ENCODE measurements around the gene PTF1A. TPM values are rescaled to one million over a fixed set of nuclear protein-coding genes. Genes with fewer than 3 reads are reported as not detected.

PTF1A gene
- total RNA-seq, 4 donors from 2014 or later = not detected

DNA sequence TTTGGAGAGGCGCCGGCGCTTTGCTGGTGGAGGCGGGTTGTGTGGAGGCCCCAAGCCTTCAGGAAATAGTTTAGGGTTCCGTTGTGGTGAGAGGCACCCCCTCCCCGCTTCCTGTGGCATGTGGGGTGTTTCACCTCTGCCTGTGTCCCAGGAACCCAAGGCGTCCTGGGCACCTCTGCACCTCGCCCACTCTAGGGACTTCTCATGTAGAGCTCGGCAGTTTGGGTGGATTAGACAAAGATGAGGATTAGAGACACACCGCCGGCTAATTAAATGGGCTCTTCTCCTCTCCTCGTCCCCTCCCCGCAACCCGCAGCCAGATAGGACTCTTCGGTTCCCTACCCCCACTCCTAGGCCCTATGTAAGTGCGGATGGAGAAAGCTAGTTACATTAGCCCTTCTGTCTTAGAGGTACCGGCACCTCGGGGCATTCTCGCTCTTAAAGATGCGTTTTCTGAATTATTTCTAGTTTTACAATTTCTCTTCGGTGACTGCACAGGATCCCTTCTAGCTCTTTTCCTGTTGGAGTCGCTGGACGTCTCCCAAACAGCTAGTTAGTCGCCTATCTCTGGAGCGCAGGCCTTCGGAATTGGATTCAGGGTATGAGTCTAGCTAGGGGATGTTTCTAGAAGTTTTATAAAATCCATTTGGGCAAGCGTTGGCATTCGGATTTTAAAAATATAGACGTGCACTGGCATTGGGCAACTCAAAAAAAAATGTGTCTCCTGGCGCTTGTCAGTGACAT, 7.8 kb downstream of the PTF1A start:
- TF ChIP-seq, protein P1, sequence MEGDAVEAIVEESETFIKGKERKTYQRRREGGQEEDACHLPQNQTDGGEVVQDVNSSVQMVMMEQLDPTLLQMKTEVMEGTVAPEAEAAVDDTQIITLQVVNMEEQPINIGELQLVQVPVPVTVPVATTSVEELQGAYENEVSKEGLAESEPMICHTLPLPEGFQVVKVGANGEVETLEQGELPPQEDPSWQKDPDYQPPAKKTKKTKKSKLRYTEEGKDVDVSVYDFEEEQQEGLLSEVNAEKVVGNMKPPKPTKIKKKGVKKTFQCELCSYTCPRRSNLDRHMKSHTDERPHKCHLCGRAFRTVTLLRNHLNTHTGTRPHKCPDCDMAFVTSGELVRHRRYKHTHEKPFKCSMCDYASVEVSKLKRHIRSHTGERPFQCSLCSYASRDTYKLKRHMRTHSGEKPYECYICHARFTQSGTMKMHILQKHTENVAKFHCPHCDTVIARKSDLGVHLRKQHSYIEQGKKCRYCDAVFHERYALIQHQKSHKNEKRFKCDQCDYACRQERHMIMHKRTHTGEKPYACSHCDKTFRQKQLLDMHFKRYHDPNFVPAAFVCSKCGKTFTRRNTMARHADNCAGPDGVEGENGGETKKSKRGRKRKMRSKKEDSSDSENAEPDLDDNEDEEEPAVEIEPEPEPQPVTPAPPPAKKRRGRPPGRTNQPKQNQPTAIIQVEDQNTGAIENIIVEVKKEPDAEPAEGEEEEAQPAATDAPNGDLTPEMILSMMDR (IDR thresholded peaks at IDR 0.05; ENCODE audit: low read depth) = no peak

DNA sequence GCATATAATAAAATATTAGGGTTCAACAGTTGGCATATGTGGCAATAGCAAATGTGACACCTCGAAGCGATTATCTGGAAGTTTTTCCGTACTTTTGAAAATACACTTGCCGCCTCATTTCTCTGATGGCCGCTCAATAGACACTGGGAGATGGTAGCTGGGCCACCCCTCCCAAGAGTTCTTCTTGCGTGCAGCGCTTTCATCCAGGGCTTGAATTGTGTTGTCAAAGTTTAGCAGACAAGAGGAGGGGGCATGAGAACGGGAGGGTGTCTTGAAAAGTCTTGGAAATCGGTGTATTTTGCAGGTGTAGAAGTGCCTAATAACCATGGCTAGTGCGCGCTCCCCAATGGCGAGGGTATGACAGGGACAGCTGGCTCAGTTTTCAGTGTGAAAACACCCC, 8.5 kb downstream of the PTF1A start:
- TF ChIP-seq, protein P1 (IDR thresholded peaks at IDR 0.05; ENCODE audit: low read depth) = no peak

DNA sequence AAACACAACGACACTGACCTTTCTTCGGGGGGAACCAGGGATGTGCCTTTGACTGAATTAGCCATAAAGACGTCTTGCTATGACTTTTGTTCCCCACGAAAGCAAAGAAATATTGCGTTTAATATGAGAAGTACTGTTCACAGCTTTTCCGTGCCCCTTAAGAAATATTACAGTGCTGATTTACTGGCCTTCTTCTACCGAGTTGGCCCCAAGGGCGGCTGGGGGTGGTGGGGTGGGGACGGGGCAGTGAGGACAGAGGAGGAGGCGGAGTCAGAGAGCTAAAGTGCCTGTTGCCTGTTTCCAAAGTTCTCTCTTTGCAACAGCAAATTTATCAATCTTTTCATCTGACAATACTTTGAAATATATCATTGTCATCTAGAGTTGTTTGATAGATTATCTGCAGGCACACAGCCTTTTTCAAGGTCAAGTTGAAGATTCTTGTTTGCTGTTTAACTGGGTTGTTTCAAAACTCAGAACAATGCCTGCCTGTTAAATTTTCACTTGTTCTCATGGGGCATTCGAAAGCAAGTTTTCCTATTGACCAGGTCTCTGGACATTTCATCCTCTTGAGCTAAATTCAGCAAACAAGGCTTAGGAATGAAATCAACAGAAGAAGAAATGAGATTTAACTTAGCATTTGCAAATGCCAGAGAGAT, 9.0 kb downstream of the PTF1A start:
- TF ChIP-seq, protein P1 (IDR thresholded peaks at IDR 0.05; ENCODE audit: low read depth) = no peak

DNA sequence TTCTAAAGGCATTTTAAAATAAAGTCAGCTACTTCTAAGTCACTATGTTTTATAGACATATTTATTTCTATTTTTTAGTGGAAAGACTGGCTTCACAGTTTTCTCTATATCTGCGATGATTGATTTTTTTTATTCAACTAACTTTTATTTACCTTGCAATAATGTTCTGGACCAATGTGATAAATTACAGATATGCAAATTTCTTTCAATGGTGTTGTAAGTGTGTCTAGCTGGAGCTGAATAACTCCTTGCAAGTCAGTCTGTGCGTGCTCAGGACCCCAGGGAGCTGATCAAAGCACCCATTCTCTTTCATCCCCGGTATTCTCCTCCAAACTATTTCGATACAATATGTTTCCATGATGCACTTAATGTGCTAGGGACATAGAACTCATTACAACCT, 9.7 kb downstream of the PTF1A start:
- TF ChIP-seq, protein P1 (IDR thresholded peaks at IDR 0.05; ENCODE audit: low read depth) = no peak

DNA sequence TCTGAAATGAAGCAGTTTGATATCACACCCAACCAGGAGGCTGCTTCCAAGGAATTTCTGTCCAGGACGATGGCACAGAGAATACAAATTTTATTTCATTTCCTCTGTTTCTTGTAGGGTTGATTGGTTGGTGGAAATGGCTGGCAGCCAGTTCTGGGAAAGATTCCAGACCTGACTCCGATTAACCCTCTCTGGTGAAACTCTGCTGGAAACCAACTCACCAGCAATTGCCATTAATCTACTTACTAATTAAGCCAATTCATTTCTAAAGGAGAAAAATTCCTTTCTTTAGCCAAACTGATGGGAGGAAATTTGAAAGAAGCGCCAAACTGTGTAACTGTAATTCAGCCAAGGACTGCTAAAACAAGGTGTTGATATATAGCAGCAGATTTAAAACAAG, 10.7 kb downstream of the PTF1A start:
- TF ChIP-seq, protein P1 (IDR thresholded peaks at IDR 0.05; ENCODE audit: low read depth) = no peak

DNA sequence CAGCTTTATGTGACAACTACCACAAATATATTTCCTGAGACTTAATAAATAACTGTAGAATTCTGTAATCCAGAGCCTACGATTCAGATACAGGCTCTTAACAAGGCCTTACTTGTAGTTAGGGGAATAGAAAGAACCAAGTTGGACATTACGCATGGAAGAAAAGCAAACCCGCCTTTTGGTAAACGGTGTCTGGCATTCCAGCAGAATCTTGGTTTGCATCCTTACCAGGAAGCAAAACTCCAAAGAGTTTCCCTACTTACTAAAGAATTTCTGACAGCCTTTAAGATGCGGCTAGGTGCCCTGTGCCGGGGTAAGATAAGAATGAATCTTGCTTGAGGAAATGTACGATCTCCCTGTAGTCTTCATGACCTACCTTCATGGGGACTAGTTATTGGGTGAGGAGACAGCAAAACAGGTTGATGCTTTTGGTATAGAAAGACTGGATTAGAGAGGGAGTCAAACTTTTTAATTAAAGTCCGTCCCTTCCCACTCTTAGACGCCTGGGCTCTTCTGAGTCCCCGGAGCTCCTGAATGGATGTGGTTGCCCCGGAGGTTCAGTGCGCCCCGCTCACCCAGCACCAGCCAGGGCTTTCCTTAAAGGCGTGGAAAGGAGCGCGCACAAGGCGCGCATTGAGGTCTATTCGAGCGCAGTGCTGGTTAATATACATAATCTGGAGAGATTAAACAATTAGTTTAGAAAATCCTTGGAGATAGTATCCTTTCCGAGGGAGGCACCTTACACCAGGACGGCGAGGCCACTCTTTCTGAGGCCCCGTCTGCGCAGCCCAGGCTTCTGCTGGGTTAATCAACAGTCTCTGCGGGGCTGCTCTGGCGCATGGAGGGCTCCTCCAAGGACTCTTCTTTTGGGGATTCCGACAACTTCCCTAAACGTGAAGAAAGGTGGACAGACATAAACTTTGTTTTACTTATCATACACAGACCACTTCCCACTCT, 11.5 kb downstream of the PTF1A start:
- TF ChIP-seq, protein P1 (IDR thresholded peaks at IDR 0.05; ENCODE audit: low read depth) = no peak

DNA sequence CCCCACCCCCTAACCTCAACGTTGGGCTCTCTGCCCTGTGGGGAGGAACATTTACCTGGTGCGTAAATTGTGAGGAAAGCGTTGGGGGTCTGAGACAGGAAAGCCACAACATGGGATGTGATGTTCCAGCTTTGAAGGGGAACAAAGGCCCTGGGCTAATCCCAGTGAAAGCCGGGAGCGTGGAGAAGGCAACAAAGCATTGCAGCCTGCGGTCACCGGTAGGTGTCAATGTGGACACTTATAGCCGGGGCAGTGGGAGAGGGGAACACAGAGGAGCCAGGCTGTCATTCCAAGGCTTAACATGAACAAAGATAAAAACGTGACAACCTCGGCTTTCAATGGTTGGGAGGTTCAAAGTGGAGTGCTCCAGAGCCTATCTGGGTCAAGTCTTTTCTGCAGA, 12.7 kb downstream of the PTF1A start:
- TF ChIP-seq, protein P1 (IDR thresholded peaks at IDR 0.05; ENCODE audit: low read depth) = no peak

Measured in subcutaneous adipose tissue (tissue), 4 donors.